ENCODE measurements around the gene MEMO1. TPM values are rescaled to one million over a fixed set of nuclear protein-coding genes. Genes with fewer than 3 reads are reported as not detected.

The MEMO1 gene
- total and polyA plus RNA-seq, 2 donors (not counting 3 experiments of a cell fraction or from before 2014, with no cell fraction given), result 38.6 to 56.2 TPM

- no peak for TF ChIP-seq FOS (IDR thresholded peaks at IDR 0.05; ENCODE audit: borderline replicate concordance, insufficient read depth, low read length)
- TF ChIP-seq JUN (IDR thresholded peaks at IDR 0.05; ENCODE audit: borderline replicate concordance, insufficient read depth, insufficient read length, low read depth), result no peak
- no peak for TF ChIP-seq POLR2AphosphoS5 (IDR thresholded peaks at IDR 0.05; ENCODE audit: insufficient read depth, low read depth, low read length)
- TF ChIP-seq GATA2 (IDR thresholded peaks at IDR 0.05; ENCODE audit: insufficient read depth, insufficient read length, low read depth, low read length), result no peak
- no peak for TF ChIP-seq MYC (IDR thresholded peaks at IDR 0.05; ENCODE audit: low read depth, low read length)
- no peak for TF ChIP-seq POLR2A (IDR thresholded peaks at IDR 0.05; ENCODE audit: low read depth, low read length)
- TF ChIP-seq, protein P1, sequence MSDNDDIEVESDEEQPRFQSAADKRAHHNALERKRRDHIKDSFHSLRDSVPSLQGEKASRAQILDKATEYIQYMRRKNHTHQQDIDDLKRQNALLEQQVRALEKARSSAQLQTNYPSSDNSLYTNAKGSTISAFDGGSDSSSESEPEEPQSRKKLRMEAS (IDR thresholded peaks at IDR 0.05; ENCODE audit: insufficient read depth, insufficient read length), result no peak
- TF ChIP-seq, protein P2, sequence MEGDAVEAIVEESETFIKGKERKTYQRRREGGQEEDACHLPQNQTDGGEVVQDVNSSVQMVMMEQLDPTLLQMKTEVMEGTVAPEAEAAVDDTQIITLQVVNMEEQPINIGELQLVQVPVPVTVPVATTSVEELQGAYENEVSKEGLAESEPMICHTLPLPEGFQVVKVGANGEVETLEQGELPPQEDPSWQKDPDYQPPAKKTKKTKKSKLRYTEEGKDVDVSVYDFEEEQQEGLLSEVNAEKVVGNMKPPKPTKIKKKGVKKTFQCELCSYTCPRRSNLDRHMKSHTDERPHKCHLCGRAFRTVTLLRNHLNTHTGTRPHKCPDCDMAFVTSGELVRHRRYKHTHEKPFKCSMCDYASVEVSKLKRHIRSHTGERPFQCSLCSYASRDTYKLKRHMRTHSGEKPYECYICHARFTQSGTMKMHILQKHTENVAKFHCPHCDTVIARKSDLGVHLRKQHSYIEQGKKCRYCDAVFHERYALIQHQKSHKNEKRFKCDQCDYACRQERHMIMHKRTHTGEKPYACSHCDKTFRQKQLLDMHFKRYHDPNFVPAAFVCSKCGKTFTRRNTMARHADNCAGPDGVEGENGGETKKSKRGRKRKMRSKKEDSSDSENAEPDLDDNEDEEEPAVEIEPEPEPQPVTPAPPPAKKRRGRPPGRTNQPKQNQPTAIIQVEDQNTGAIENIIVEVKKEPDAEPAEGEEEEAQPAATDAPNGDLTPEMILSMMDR (IDR thresholded peaks at IDR 0.05; ENCODE audit: extremely low read depth in 1 of 2, insufficient read depth in 1 of 2, low read depth in 1 of 2, low read length in 2 of 2), result no peak
- TF ChIP-seq EZH2 (IDR thresholded peaks at IDR 0.05; ENCODE audit: borderline replicate concordance, low read depth, low read length, severe bottlenecking), result no peak
- BruUV-seq (replicated peaks), result no TSS peak
- H3K4me1 ChIP-seq (ENCODE audit: control insufficient read depth, extremely low read depth, insufficient read depth, low read length), result peaks cover 17% of the 10 kb centered on the region
- no peak overlapping the region for H3K4me3 ChIP-seq (replicated peaks in 1 of 3; ENCODE audit: insufficient read depth in 1 of 3, low read depth in 1 of 3, low read length in 3 of 3)
- H2AFZ ChIP-seq (ENCODE audit: low read depth, low read length), result no peak overlapping the region
- CTCF ChIA-PET, result no interaction called here
- H3K79me2 ChIP-seq (ENCODE audit: control insufficient read depth, insufficient read depth, low read length), result peaks cover 8% of the 10 kb centered on the region
- H3K9me1 ChIP-seq (replicated peaks; ENCODE audit: control insufficient read depth, extremely low read depth, insufficient read depth, low read length), result no peaks in the 10 kb centered on the region
- intact Hi-C loops (cut with micrococcal nuclease) (loop anchor here (5.0 kb wide), 1 partner anchor 217 kb away; the partner anchor contains the start of gene YIPF4), dilution Hi-C loops (cut with MboI; ENCODE audit: extremely low pct_ligation_motif_present, low sequenced_read_pairs) (no loop called here)
- H3K27me3 ChIP-seq (ENCODE audit: control insufficient read depth in 2 of 2, insufficient read depth in 2 of 2, low read length in 2 of 2), result no peaks in the 10 kb centered on the region
- no peak for FAIRE-seq
- H3K9ac ChIP-seq (replicated peaks; ENCODE audit: extremely low read depth, insufficient read depth, low read length), result no peak overlapping the region
- H3K9me3 ChIP-seq (replicated peaks; ENCODE audit: control insufficient read depth, insufficient read depth, low read length), result no peaks in the 10 kb centered on the region
- H3K36me3 ChIP-seq (ENCODE audit: control insufficient read depth in 2 of 2, extremely low read depth in 1 of 2, insufficient read depth in 2 of 2, low read length in 2 of 2), result no peaks in the 10 kb centered on the region
- H3K4me2 ChIP-seq (ENCODE audit: insufficient read depth, low read length), result no peak overlapping the region
- DNase-seq (ENCODE audit: low read depth, low spot score), result no peak
- H3K27ac ChIP-seq (ENCODE audit: insufficient read depth, low read depth, low read length), result no peak overlapping the region
- H4K20me1 ChIP-seq (replicated peaks; ENCODE audit: control insufficient read depth, extremely low read depth, insufficient read depth, low read length), result no peaks in the 10 kb centered on the region
- POLR2A ChIA-PET, result no interaction called here
Measured at GRCh38 chr2:32060266-32060665, 49.5 kb upstream of the MEMO1 start.

Data from endothelial cell of umbilical vein (primary cell).